Fibroblast of upper back skin (primary cell): ENCODE results near the gene GPR3.

Source experiments
- DNase-seq: peaks from one replicate; pipeline ENCODE4 v3.0.0-alpha.2; 2013

Gene GPR3

GRCh38 chr1:27359822-27360158 is 32.6 kb upstream of the GPR3 start:
- no peak for DNase-seq

- no peak for DNase-seq
Measured at GRCh38 chr1:27360159-27361043, 32.0 kb upstream of the GPR3 start.

DNA sequence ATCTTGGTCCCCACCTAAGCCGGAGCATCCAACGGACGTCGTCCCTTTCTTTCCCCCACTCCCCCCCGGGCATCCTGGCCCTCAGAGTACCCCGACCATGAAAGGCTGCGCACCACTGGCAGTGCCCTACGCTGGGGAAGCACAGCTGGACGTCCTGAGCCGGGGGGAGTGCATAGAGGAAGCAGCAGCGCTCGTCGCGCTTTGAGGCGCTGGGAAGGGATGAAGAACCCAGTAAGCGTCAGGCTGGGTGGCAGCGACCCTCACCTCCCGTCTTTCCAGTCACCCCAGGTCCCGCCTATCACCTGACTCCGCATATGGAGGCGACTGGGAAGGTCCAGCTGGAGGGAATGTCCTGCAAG is 31.4 kb upstream of the GPR3 start:
- no peak for DNase-seq

GRCh38 chr1:27361553-27361952 is 30.9 kb upstream of the GPR3 start:
- DNase-seq, result no peak

DNA sequence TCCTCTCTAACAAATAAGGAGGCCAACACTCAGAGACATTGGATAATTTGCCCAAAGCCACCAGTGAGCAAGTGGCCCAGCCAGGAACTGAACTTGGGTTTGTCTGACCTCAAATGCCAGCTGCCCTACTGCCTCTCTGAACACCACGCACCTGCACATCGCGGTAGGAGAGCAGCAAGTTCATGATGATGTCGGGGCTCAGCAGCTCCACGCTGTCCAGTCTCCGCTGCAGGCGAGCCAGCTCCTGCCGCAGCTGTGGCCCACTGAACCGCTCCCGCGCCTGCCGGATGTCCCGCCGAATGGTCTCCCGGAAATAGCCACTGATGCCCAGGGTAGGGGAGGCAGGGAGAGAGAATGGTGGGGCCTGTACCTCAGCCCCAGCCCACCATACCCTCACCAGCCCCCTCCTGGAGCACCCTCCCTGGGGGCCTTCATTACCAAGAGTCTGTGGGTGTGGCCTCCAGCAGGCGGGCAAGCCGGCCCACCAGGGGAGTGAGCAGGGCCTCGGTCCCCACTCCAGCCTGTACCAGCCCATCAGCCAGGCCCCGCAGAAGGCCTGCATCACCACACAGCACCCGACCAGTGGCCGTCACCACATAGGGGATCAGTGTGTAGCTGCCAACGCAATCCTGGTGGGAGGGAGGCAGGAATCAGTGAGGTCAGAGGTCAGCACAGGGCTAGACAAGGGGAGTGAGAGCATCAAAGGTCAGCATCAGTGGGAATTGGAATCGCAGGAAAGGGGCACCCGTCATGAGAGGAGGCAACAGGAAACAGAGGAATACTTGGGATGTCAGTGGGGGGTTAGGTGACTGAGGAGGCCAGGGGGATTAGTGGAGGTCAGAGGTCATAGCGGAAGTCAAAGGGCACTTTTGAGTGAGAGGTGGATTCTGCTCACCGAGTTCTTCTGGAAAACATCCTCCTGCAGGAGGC is 28.4 kb upstream of the GPR3 start:
- no peak for DNase-seq

DNA sequence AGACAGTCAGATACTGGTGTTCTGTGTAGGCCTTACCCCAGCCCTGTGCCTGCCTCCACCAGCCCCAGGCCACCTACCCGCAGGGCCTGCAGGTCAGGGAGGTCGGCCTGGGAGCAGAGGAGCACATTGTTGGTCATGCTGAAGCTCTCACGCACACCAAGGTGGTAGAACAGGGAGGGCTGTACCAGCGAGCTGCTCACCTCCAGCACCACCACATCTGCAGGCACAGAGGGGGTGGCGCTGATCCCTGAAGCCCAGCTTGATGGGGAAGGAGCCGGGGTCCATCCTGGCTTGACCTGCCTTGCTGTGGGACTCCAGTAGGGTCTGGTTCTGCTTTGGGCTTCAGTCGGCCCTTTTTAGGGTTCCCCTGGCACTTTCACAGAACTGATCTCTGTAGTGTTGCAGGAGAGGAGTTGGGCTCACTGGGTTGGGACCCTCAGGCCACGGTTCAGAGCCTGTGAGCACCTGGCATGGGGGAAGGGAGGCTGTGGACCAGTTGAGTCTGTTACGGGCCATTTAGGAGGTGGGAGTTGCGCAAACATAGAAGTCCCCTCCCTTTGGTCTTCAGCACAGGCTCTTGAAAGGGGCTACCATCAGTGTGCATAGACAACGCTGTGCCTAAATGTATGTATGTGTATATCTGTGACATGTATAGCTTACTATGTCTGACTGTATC is 27.6 kb upstream of the GPR3 start:
- DNase-seq, result no peak

GRCh38 chr1:27365372-27366112 is 26.9 kb upstream of the GPR3 start:
- peak; percentile 88 for DNase-seq

DNA sequence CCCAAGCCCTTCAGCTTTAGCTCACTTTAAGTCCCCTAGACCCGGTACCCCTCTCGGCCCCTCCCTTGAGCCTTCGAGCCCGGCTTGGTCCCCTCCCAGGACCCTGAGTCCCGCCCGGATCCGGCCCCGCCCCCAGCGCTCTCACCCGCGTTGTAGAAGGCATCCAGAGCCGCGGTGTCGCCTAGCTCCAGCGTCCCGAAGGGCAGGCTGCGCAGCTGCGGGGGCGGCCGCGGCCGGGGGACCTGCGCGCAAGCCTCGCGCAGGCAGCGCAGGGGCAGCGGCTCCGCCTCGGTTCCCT is 26.4 kb upstream of the GPR3 start:
- DNase-seq, result peak; percentile 72

GRCh38 chr1:27366411-27367159 is 25.8 kb upstream of the GPR3 start, which contains the start of gene MAP3K6:
TSS of gene MAP3K6 (minus strand) at chr1:27366961. CDS start at chr1:27366597, 364 bp downstream.
- peak; percentile 70 for DNase-seq

- no peak for DNase-seq
Measured at GRCh38 chr1:27367160-27367650, 25.2 kb upstream of the GPR3 start.

- DNase-seq, result no peak
Measured at GRCh38 chr1:27368869-27369582, 23.4 kb upstream of the GPR3 start.

GRCh38 chr1:27372022-27372807 is 20.2 kb upstream of the GPR3 start:
- DNase-seq, result no peak

DNA sequence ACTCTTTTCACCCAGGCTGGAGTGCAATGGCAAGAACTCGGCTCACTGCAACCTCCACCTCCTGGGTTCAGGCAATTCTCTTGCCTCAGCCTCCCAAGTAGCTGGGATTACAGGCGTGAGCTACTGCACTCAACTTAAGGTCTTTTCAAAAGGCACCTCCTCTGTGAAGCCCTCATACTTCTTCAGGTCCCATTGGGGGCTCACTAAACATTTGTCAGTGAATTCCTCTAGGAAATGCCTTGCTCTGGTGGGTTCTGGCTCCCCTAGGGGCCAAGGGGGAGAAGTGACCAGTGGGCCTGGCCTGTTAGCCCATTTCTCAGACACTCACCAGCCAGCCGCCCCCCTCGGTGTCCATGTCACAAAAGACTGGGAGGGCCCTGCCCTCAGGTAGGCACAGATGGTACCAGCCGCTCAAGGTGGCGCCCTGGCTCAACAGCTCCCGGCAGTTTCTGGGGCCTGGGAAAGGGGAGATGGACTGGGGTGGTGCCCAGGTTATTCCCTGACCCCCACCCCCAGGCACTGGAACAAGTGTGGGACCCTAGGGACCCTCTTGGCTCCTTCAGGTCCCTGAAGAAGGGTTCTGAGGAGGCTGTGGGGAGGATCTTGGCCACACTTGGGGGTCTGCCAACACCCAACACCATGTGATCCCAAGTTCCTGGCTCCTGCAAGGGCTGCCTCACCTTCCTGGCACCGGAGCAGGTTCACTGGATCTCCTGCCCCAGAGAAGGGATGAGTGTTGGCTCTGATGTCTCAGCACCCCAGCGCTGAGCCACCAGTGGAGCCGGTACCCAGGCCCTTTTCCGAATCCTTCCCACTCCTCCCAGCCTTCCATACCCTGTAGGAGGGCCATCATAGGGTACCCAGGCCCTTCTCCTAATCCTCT is 19.4 kb upstream of the GPR3 start:
- no peak for DNase-seq

GRCh38 chr1:27374362-27375086 is 17.9 kb upstream of the GPR3 start, which contains the start of gene FCN3:
TSS of gene FCN3 (minus strand) at chr1:27374824. CDS start at chr1:27374818, 6 bp downstream.
- DNase-seq, result no peak

DNA sequence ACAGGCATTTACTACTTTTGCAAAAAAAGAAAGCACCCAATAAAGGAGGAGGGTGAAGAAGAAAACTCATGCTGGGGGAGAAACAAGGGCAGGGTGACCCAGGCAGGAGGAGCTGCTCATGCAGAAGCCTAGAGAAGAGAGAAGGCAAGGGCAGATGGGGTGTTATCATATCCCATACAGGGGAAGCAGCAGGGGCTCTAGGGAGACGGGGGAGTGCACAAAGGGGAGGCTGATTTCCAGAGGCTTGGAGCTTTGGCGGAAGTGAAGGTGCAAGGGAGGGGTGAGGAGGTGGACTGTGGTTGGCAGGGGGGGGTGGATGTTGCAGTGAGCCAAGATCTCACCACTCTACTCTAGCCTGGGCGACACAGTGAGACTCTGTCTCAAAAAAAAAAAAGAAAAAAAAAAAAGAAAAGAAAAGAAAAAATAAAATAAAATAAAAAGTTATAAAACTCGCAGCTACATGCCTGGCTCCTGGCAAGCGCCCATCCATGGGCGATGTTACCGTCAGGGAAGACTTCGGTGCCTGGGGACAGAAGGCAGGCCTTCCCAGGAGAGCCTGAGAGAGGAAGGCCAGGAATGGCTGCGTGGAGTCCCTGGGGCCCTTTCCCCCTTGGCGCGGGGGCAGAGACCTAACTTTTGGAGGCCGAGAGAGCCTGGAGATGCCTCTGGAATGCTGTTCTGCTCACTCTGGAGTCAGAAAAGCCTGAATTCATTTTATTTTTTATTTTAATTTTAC is 14.5 kb upstream of the GPR3 start:
- no peak for DNase-seq

DNA sequence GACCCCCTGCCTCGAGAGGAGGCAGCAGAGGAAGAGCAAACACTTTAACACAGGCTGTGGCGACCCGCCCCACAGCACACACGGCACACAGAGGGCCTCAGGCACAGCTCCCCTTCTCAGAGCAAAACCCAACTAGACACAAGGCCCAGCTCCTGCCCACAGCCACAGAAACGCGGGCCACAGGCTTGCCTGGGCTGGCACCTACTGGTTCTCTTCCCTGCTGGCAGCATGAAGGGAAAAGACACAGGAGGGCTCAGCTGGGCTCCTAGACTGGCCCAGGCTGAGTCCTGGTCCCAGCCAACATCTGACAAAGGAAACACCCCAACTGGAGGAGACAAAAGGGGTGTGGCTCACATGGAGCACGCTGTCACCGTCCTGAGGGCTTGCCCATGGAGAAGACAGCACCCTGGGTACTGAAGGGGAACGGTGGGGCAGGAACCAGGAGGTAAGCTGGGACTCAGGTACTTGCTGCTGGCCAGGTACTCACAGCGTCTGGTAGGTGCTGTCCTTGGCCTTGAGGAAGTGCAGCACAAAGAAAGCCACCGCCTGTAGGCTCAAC is 12.8 kb upstream of the GPR3 start:
- DNase-seq, result no peak

DNA sequence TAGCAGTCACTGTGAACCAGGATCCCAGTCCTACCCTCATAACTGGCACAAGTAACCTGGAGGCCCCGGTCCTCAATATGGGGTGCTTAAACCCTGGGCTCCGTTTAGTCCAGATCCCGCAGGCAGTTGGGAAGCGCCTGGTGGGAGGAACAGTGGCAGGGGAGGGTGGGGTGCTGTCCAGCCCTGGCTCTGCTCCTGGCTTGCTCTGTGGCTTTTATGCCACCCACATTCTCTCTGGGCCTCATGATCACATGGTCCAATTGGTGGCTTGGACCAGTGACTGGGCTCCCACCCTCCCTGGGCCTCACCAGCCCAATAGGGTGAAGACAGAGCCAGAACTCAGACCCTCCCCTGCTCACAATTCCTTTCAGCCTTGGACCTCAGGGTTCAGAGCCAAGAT is 12.2 kb upstream of the GPR3 start:
- no peak for DNase-seq
